GM12864 (cell line): ENCODE measurements around the gene MCAT.

Source experiments
- DNase-seq: peaks from one replicate; pipeline ENCODE4 v3.0.0-alpha.2; 2011; ENCODE audit warnings: low read depth
- H3K4me3 ChIP-seq: 2 replicates; pipeline ENCODE4 v1.5.1; 2011; ENCODE audit warnings: mild to moderate bottlenecking, low read depth, low read length, control low read depth
- CTCF ChIP-seq: IDR thresholded peaks from 2 replicates; pipeline ENCODE4 v1.5.1; 2011; ENCODE audit warnings: low read depth, mild to moderate bottlenecking, moderate library complexity, low read length, control low read depth, inconsistent platforms; ENCODE audit errors: missing control alignments

Gene MCAT

GRCh38 chr22:43173566-43173965 is 30.4 kb upstream of the MCAT start:
- DNase-seq: no peak
- no peak overlapping the region for H3K4me3 ChIP-seq
- no peak for TF ChIP-seq CTCF

- no peak overlapping the region for H3K4me3 ChIP-seq
- no peak for DNase-seq
- no peak for TF ChIP-seq CTCF
These were observed 29.0 kb upstream of the MCAT start for GRCh38 chr22:43172191-43172590.

- DNase-seq: no peak
- no peak for TF ChIP-seq CTCF
These were observed 28.4 kb upstream of the MCAT start for GRCh38 chr22:43171607-43172006.

GRCh38 chr22:43171019-43171491 is 27.9 kb upstream of the MCAT start:
- TF ChIP-seq CTCF: no peak
- DNase-seq: no peak
- H3K4me3 ChIP-seq: no peak overlapping the region

More at GRCh38 chr22:43171607-43172006, 28.4 kb upstream of the MCAT start:
- no peak overlapping the region for H3K4me3 ChIP-seq

- TF ChIP-seq CTCF: no peak
- DNase-seq: no peak
- no peak overlapping the region for H3K4me3 ChIP-seq
These were observed 26.9 kb upstream of the MCAT start for GRCh38 chr22:43170131-43170480.

- no peak overlapping the region for H3K4me3 ChIP-seq
- no peak for TF ChIP-seq CTCF
- DNase-seq: no peak
These were observed 26.3 kb upstream of the MCAT start for GRCh38 chr22:43169310-43170130.
